Measurements from ENCODE around the gene SPATA20.

DNA sequence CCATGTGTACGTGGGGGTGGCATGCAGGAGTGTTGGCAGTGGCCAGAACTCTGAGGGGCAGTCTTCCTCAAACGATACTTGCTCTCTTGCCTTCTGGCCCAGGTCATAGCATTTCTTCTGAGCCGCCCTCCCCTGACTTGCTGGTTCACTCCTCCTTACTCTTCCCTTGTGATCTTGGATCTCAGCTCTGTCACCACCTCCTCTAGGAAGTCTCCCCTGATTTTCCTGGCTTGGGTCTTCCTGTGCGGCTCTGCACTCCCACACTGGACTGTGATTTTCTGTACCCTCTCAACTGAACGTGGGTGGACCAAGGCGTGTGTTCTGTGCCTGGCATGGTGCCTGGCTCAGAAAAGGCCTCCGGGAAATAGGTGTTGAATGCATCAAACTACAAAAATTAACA lies 11.6 kb upstream of the SPATA20 start:
- TF ChIP-seq CTCF (IDR thresholded peaks at IDR 0.05; ENCODE audit: borderline replicate concordance, extremely low read depth, low read length, poor library complexity, severe bottlenecking) (no peak), EZH2 (IDR thresholded peaks at IDR 0.05; ENCODE audit: borderline replicate concordance, low read depth, low read length, severe bottlenecking) (no peak)
